Skeletal muscle satellite cell (primary cell): ENCODE results near the gene UGT2B28.
"Not testable (repeated sequence)": the region's sequence is repeated elsewhere in the genome, so short reads cannot be mapped to it uniquely, and the experiment has no call there.

Source experiments
- H3K27me3 ChIP-seq: 2 replicates; pipeline ENCODE4 v1.7.0; 2013; ENCODE audit warnings: low read length; ENCODE audit not compliant: control insufficient read depth, insufficient read depth
- H3K36me3 ChIP-seq: 2 replicates; pipeline ENCODE4 v1.7.0; 2013; ENCODE audit warnings: mild to moderate bottlenecking, control low read depth, low read length; ENCODE audit not compliant: insufficient read depth
- H3K4me1 ChIP-seq: 2 replicates; pipeline ENCODE4 v1.7.0; 2013; ENCODE audit warnings: low read length; ENCODE audit not compliant: control insufficient read depth, insufficient read depth
- H3K4me2 ChIP-seq: 2 replicates; pipeline ENCODE4 v1.7.0; 2013; ENCODE audit warnings: mild to moderate bottlenecking, low read length
- H3K4me3 ChIP-seq: 2 replicates; pipeline ENCODE4 v1.7.0; 2013; ENCODE audit warnings: low read length
- H3K9ac ChIP-seq: 2 replicates; pipeline ENCODE4 v1.7.0; 2013; ENCODE audit warnings: mild to moderate bottlenecking, low read depth, low read length, moderate library complexity
- H3K9me3 ChIP-seq: replicated peaks from 2 replicates; pipeline ENCODE4 v1.7.0; 2013; ENCODE audit warnings: mild to moderate bottlenecking, control low read depth, low read length

Gene UGT2B28

GRCh38 chr4:69309549-69310076 is 29.3 kb downstream of the UGT2B28 start:
- H3K9me3 ChIP-seq, H3K36me3 ChIP-seq, H3K9ac ChIP-seq, H3K4me1 ChIP-seq, H3K4me2 ChIP-seq, H3K27me3 ChIP-seq, H3K4me3 ChIP-seq: not testable (repeated sequence)

GRCh38 chr4:69310262-69310661 is 30.0 kb downstream of the UGT2B28 start:
- H3K4me2 ChIP-seq, H3K4me1 ChIP-seq, H3K27me3 ChIP-seq: not testable (repeated sequence)

GRCh38 chr4:69317669-69318298 is 37.5 kb downstream of the UGT2B28 start:
- H3K27me3 ChIP-seq, H3K4me3 ChIP-seq, H3K9ac ChIP-seq: not testable (repeated sequence)

More at GRCh38 chr4:69310262-69310661, 30.0 kb downstream of the UGT2B28 start:
- not testable (repeated sequence) for H3K36me3 ChIP-seq, H3K9me3 ChIP-seq, H3K9ac ChIP-seq, H3K4me3 ChIP-seq

GRCh38 chr4:69321153-69321729 is 41.0 kb downstream of the UGT2B28 start:
- H3K4me3 ChIP-seq, result no peak overlapping the region
- no peak overlapping the region for H3K9ac ChIP-seq
- H3K9me3 ChIP-seq, result no peaks in the 10 kb centered on the region
- no peak overlapping the region for H3K4me2 ChIP-seq
- H3K4me1 ChIP-seq, result peaks cover 13% of the 10 kb centered on the region
- no peaks in the 10 kb centered on the region for H3K36me3 ChIP-seq
- no peaks in the 10 kb centered on the region for H3K27me3 ChIP-seq

More at GRCh38 chr4:69317669-69318298, 37.5 kb downstream of the UGT2B28 start:
- not testable (repeated sequence) for H3K36me3 ChIP-seq, H3K9me3 ChIP-seq, H3K4me2 ChIP-seq
- H3K4me1 ChIP-seq, result peaks cover 13% of the 10 kb centered on the region

GRCh38 chr4:69322055-69322454 is 41.8 kb downstream of the UGT2B28 start:
- no peak overlapping the region for H3K9ac ChIP-seq
- H3K36me3 ChIP-seq, result no peaks in the 10 kb centered on the region
- no peaks in the 10 kb centered on the region for H3K9me3 ChIP-seq

GRCh38 chr4:69323284-69323683 is 43.0 kb downstream of the UGT2B28 start:
- Histone ChIP-seq H3K9me3 (no peaks in the 10 kb centered on the region), H3K36me3 (no peaks in the 10 kb centered on the region), H3K9ac (no peak overlapping the region)

More at GRCh38 chr4:69322055-69322454, 41.8 kb downstream of the UGT2B28 start:
- H3K4me1 ChIP-seq, result peaks cover 13% of the 10 kb centered on the region
- no peak overlapping the region for H3K4me2 ChIP-seq
- H3K4me3 ChIP-seq, result no peak overlapping the region
- no peaks in the 10 kb centered on the region for H3K27me3 ChIP-seq

GRCh38 chr4:69330345-69331047 is 50.2 kb downstream of the UGT2B28 start:
- H3K4me1 ChIP-seq, result no peaks in the 10 kb centered on the region
- H3K4me3 ChIP-seq, result no peak overlapping the region
- H3K4me2 ChIP-seq, result no peak overlapping the region
- no peaks in the 10 kb centered on the region for H3K36me3 ChIP-seq
- H3K9ac ChIP-seq, result no peak overlapping the region
- no peaks in the 10 kb centered on the region for H3K9me3 ChIP-seq
- no peaks in the 10 kb centered on the region for H3K27me3 ChIP-seq

More at GRCh38 chr4:69323284-69323683, 43.0 kb downstream of the UGT2B28 start:
- no peaks in the 10 kb centered on the region for H3K27me3 ChIP-seq
- H3K4me3 ChIP-seq, result no peak overlapping the region
- no peak overlapping the region for H3K4me2 ChIP-seq
- peaks cover 13% of the 10 kb centered on the region for H3K4me1 ChIP-seq

GRCh38 chr4:69331304-69331703 is 51.0 kb downstream of the UGT2B28 start:
- H3K4me1 ChIP-seq, H3K36me3 ChIP-seq, H3K9me3 ChIP-seq: not testable (repeated sequence)

GRCh38 chr4:69335485-69335884 is 55.2 kb downstream of the UGT2B28 start:
- H3K36me3 ChIP-seq, H3K9ac ChIP-seq, H3K9me3 ChIP-seq, H3K4me2 ChIP-seq, H3K4me3 ChIP-seq, H3K27me3 ChIP-seq, H3K4me1 ChIP-seq: not testable (repeated sequence)

More at GRCh38 chr4:69331304-69331703, 51.0 kb downstream of the UGT2B28 start:
- H3K4me2 ChIP-seq, H3K4me3 ChIP-seq, H3K27me3 ChIP-seq, H3K9ac ChIP-seq: not testable (repeated sequence)

- H3K27me3 ChIP-seq, H3K9me3 ChIP-seq, H3K4me3 ChIP-seq, H3K9ac ChIP-seq, H3K4me1 ChIP-seq, H3K4me2 ChIP-seq, H3K36me3 ChIP-seq: not testable (repeated sequence)
These were observed 62.8 kb downstream of the UGT2B28 start for GRCh38 chr4:69343114-69343513.

GRCh38 chr4:69343558-69344420 is 63.5 kb downstream of the UGT2B28 start:
- H3K4me3 ChIP-seq, H3K9ac ChIP-seq, H3K36me3 ChIP-seq: not testable (repeated sequence)

More at GRCh38 chr4:69343558-69344420, 63.5 kb downstream of the UGT2B28 start:
- H3K27me3 ChIP-seq, H3K4me1 ChIP-seq, H3K9me3 ChIP-seq, H3K4me2 ChIP-seq: not testable (repeated sequence)
